ENCODE data around the gene PLEKHA4.
"Not testable (repeated sequence)": the region's sequence is repeated elsewhere in the genome, so short reads cannot be mapped to it uniquely, and the experiment has no call there.

PLEKHA4 gene, protein sequence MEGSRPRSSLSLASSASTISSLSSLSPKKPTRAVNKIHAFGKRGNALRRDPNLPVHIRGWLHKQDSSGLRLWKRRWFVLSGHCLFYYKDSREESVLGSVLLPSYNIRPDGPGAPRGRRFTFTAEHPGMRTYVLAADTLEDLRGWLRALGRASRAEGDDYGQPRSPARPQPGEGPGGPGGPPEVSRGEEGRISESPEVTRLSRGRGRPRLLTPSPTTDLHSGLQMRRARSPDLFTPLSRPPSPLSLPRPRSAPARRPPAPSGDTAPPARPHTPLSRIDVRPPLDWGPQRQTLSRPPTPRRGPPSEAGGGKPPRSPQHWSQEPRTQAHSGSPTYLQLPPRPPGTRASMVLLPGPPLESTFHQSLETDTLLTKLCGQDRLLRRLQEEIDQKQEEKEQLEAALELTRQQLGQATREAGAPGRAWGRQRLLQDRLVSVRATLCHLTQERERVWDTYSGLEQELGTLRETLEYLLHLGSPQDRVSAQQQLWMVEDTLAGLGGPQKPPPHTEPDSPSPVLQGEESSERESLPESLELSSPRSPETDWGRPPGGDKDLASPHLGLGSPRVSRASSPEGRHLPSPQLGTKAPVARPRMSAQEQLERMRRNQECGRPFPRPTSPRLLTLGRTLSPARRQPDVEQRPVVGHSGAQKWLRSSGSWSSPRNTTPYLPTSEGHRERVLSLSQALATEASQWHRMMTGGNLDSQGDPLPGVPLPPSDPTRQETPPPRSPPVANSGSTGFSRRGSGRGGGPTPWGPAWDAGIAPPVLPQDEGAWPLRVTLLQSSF

DNA sequence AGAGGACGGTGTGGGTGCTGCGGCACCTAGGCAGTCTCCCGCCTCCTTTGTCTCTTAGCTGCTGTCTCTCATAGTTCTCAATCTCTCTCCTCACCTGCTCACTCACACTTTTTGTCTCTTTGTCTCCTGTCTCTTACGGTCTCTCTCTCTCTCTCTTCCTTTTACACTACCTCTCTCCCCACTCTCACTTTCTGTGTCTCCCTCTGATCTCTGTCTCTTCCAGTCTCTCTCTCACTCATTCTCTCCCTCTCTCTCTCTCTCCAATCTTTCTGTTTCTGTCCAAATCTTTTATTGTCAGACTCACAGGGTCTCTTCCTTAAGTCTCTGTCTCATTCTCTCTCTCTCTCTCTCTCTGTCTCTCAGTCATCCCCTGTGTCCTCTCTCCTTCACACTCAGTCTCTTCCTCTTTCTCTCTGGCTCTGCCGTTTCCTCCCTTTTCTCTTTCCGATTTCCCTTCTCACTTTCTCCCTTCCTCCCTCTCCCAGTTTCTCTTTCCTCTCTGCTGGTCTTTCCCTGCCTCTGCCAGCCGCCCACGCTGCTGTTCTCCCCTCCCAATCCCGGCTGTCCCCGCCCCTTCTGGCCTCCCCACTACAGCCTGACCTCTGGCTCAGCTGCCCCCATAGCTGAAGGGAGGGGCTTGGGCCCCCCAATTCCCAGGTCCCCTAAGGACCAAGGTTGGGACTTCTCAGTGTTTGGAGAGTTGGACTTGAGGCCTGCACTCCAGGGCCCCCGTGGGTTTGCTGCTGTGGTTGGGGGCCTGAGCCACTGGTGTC, at the start of gene PLEKHA4:
Gene PLEKHA4, minus strand, starts transcription at position 504 of the 773 bp plus-strand sequence. CDS start 997 bp downstream, outside the sequence.
- Histone ChIP-seq H3K79me2 (ENCODE audit: control insufficient read depth, insufficient read depth, low read length, unreplicated experiment) (peaks cover 32% of the 10 kb centered on the region), H2AFZ (ENCODE audit: low read length, unreplicated experiment) (peak within 1 kb of the TSS; percentile 68), H3K4me1 (ENCODE audit: control insufficient read depth, insufficient read depth, low read length, unreplicated experiment) (peaks cover 12% of the 10 kb centered on the region), H3K36me3 (ENCODE audit: insufficient read depth, low read length) (peaks cover 9% of the 10 kb centered on the region), H3K4me3 (ENCODE audit: low read depth, low read length) (peak within 1 kb of the TSS; percentile 97), H3K27ac (ENCODE audit: low read depth, low read length) (peak within 1 kb of the TSS; percentile 89), H3K27me3 (ENCODE audit: insufficient read depth, low read length) (no peaks in the 10 kb centered on the region)

- Histone ChIP-seq H3K27ac (ENCODE audit: low read depth, low read length) (no peak overlapping the region), H3K4me1 (ENCODE audit: control insufficient read depth, insufficient read depth, low read length, unreplicated experiment) (no peaks in the 10 kb centered on the region), H3K4me3 (ENCODE audit: low read depth, low read length) (no peak overlapping the region), H3K79me2 (ENCODE audit: control insufficient read depth, insufficient read depth, low read length, unreplicated experiment) (no peaks in the 10 kb centered on the region), H3K27me3 (ENCODE audit: insufficient read depth, low read length) (no peaks in the 10 kb centered on the region), H3K36me3 (ENCODE audit: insufficient read depth, low read length) (no peaks in the 10 kb centered on the region), H2AFZ (ENCODE audit: low read length, unreplicated experiment) (no peak overlapping the region)
These were observed 49.7 kb upstream of the PLEKHA4 start for GRCh38 chr19:48918071-48918470.

DNA sequence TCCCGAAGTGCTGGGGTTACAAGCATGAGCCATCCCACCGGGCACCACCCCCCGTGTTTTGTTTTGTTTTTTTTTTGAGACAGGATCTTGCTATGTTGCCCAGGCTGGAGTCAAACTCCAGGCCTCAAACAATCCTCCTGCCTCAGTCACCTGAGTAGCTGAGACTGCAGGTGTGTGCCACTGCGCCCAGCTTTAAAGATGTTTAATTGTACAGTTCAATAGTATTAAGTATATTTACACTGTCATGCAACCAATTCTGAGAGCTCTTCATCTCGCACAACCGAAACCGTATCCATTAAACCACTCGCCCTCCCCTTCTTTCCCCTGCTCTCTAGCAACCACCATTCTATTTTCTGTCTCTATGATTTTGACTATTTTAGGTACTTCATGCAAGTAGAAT, 47.3 kb upstream of the PLEKHA4 start:
- Histone ChIP-seq H3K79me2 (ENCODE audit: control insufficient read depth, insufficient read depth, low read length, unreplicated experiment) (no peaks in the 10 kb centered on the region), H3K36me3 (ENCODE audit: insufficient read depth, low read length) (peaks cover 3% of the 10 kb centered on the region; the same call in 1 of the 2 replicates), H3K4me1 (ENCODE audit: control insufficient read depth, insufficient read depth, low read length, unreplicated experiment) (no peaks in the 10 kb centered on the region), H3K4me3 (ENCODE audit: low read depth, low read length) (no peak overlapping the region), H2AFZ (ENCODE audit: low read length, unreplicated experiment) (no peak overlapping the region), H3K27ac (ENCODE audit: low read depth, low read length) (no peak overlapping the region), H3K27me3 (ENCODE audit: insufficient read depth, low read length) (no peaks in the 10 kb centered on the region)

GRCh38 chr19:48914181-48914580, 45.8 kb upstream of the PLEKHA4 start:
- no peaks in the 10 kb centered on the region for H3K79me2 ChIP-seq (ENCODE audit: control insufficient read depth, insufficient read depth, low read length, unreplicated experiment)
- H3K4me3 ChIP-seq (ENCODE audit: low read depth, low read length) = no peak overlapping the region
- H3K36me3 ChIP-seq (ENCODE audit: insufficient read depth, low read length) = peaks cover 5% of the 10 kb centered on the region; the same call in 1 of the 2 replicates
- H3K4me1 ChIP-seq (ENCODE audit: control insufficient read depth, insufficient read depth, low read length, unreplicated experiment) = no peaks in the 10 kb centered on the region
- H2AFZ ChIP-seq (ENCODE audit: low read length, unreplicated experiment) = no peak overlapping the region
- no peaks in the 10 kb centered on the region for H3K27me3 ChIP-seq (ENCODE audit: insufficient read depth, low read length)
- no peak overlapping the region for H3K27ac ChIP-seq (ENCODE audit: low read depth, low read length)

- Histone ChIP-seq H2AFZ (ENCODE audit: low read length, unreplicated experiment) (no peak overlapping the region), H3K27me3 (ENCODE audit: insufficient read depth, low read length) (no peaks in the 10 kb centered on the region), H3K79me2 (ENCODE audit: control insufficient read depth, insufficient read depth, low read length, unreplicated experiment) (no peaks in the 10 kb centered on the region), H3K36me3 (ENCODE audit: insufficient read depth, low read length) (peaks cover 5% of the 10 kb centered on the region; the same call in 1 of the 2 replicates), H3K4me3 (ENCODE audit: low read depth, low read length) (no peak overlapping the region), H3K4me1 (ENCODE audit: control insufficient read depth, insufficient read depth, low read length, unreplicated experiment) (no peaks in the 10 kb centered on the region), H3K27ac (ENCODE audit: low read depth, low read length) (no peak overlapping the region)
These were observed 44.9 kb upstream of the PLEKHA4 start for GRCh38 chr19:48913114-48913889.

- Histone ChIP-seq H3K79me2 (ENCODE audit: control insufficient read depth, insufficient read depth, low read length, unreplicated experiment) (no peaks in the 10 kb centered on the region), H3K27me3 (ENCODE audit: insufficient read depth, low read length) (no peaks in the 10 kb centered on the region), H3K4me3 (ENCODE audit: low read depth, low read length) (no peak overlapping the region), H3K4me1 (ENCODE audit: control insufficient read depth, insufficient read depth, low read length, unreplicated experiment) (no peaks in the 10 kb centered on the region), H3K27ac (ENCODE audit: low read depth, low read length) (no peak overlapping the region), H3K36me3 (ENCODE audit: insufficient read depth, low read length) (peaks cover 5% of the 10 kb centered on the region; the same call in 1 of the 2 replicates), H2AFZ (ENCODE audit: low read length, unreplicated experiment) (no peak overlapping the region)
These were observed 42.4 kb upstream of the PLEKHA4 start for GRCh38 chr19:48910803-48911202.

DNA sequence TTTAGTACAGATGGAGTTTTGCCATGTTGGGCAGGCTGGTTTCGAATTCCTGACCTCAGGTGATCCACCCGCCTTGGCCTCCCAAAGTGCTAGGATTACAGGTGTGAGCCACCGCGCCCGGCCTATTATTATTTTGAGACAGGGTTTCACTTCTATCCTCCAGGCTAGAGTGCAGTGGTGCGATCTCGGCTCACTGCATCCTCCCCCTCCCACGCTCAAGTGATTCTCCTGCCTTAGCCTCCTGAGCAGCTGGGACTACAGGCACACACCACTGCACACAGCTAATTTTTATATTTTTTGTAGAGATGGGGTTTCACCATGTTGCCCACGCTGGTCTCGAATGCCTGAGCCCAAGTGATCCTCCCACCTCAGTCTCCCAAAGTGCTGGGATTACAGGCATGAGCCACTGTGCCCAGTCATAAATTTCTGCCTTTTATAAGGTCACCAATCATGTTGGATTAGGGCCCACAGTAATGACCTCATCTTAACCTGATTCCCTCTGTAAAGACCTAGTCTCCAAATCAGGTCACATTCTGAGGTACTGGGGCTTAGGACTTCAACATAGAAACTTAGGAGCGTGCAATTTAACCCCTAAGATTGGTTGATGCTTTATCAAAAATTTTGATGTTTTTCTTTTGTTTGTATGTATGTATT, 41.1 kb upstream of the PLEKHA4 start:
- not testable (repeated sequence) for H2AFZ ChIP-seq (ENCODE audit: low read length, unreplicated experiment); H3K4me3 ChIP-seq (ENCODE audit: low read depth, low read length); H3K4me1 ChIP-seq (ENCODE audit: control insufficient read depth, insufficient read depth, low read length, unreplicated experiment); H3K79me2 ChIP-seq (ENCODE audit: control insufficient read depth, insufficient read depth, low read length, unreplicated experiment); H3K27ac ChIP-seq (ENCODE audit: low read depth, low read length); H3K27me3 ChIP-seq (ENCODE audit: insufficient read depth, low read length); H3K36me3 ChIP-seq (ENCODE audit: insufficient read depth, low read length)

DNA sequence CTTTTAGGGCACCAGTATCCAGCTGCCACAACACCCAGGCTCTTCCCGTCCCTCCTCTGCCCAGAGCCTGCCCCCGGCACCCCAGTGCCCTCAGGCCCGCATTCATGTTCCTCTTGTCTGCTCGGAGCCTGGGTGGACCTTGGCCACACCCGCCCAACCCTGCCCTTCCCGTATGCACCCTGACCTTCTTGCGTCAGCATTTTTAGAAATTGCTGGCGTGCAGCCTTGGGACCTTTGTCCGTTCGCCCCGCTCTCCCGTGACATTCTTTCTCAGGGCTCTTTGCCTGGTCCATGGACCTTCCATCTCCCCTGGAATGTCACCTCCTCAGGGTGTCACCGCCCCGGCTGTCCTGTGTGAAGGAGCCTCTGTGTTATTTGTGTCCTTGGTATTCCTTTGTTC, 39.3 kb upstream of the PLEKHA4 start:
- H3K27ac ChIP-seq (ENCODE audit: low read depth, low read length) = no peak overlapping the region
- H3K36me3 ChIP-seq (ENCODE audit: insufficient read depth, low read length) = peaks cover 8% of the 10 kb centered on the region; the same call in 1 of the 2 replicates
- no peaks in the 10 kb centered on the region for H3K79me2 ChIP-seq (ENCODE audit: control insufficient read depth, insufficient read depth, low read length, unreplicated experiment)
- H3K4me1 ChIP-seq (ENCODE audit: control insufficient read depth, insufficient read depth, low read length, unreplicated experiment) = no peaks in the 10 kb centered on the region
- H2AFZ ChIP-seq (ENCODE audit: low read length, unreplicated experiment) = no peak overlapping the region
- no peak overlapping the region for H3K4me3 ChIP-seq (ENCODE audit: low read depth, low read length)
- no peaks in the 10 kb centered on the region for H3K27me3 ChIP-seq (ENCODE audit: insufficient read depth, low read length)

DNA sequence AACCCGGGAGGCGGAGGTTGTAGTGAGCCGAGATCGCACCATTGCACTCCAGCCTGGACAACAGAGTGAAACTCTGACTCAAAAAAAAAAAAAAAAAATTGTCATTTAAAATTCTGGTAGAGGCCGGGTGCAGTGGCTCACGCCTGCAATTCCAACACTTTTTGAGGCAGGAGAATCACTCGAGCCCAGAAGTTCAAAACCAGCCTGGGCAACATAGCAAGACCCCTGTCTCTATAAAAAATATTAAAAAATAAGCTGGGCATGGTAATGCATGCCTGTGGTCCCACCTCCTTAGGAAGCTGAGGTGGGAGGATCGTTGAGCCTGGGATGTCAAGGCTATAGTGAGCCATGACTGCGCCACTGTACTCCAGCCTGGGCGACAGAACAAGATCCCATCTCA, 37.9 kb upstream of the PLEKHA4 start:
- Histone ChIP-seq H3K27me3 (ENCODE audit: insufficient read depth, low read length) (no peaks in the 10 kb centered on the region), H3K79me2 (ENCODE audit: control insufficient read depth, insufficient read depth, low read length, unreplicated experiment) (peaks cover 7% of the 10 kb centered on the region), H3K4me1 (ENCODE audit: control insufficient read depth, insufficient read depth, low read length, unreplicated experiment) (no peaks in the 10 kb centered on the region), H3K27ac (ENCODE audit: low read depth, low read length) (no peak overlapping the region), H3K4me3 (ENCODE audit: low read depth, low read length) (no peak overlapping the region), H3K36me3 (ENCODE audit: insufficient read depth, low read length) (peaks cover 8% of the 10 kb centered on the region; the same call in 1 of the 2 replicates), H2AFZ (ENCODE audit: low read length, unreplicated experiment) (no peak overlapping the region)

Data from ACC112 (cell line).